Suprapubic skin (tissue), 4 donors: Measurements from ENCODE around the gene ITFG2. TPM values are rescaled to one million over a fixed set of nuclear protein-coding genes. Genes with fewer than 3 reads are reported as not detected.

ENCODE experiments used
- DNase-seq, 2 donors: peaks; one replicate each; pipeline ENCODE4 v3.0.0-alpha.2; 2019; ENCODE audit warnings: low spot score in 2 of 2
- H3K27ac ChIP-seq: fragments of 200-600 bp; sonication (generic); one replicate; pipeline ENCODE4 v1.5.1; 2019
- H3K27me3 ChIP-seq: fragments of 200-600 bp; sonication (generic); one replicate; pipeline ENCODE4 v1.5.1; 2019
- H3K36me3 ChIP-seq: fragments of 200-600 bp; sonication (generic); one replicate; pipeline ENCODE4 v1.5.1; 2019
- H3K4me1 ChIP-seq: fragments of 200-600 bp; sonication (generic); one replicate; pipeline ENCODE4 v1.5.1; 2019
- H3K4me3 ChIP-seq: fragments of 200-600 bp; sonication (generic); one replicate; pipeline ENCODE4 v1.5.1; 2019; ENCODE audit warnings: mild to moderate bottlenecking
- H3K9me3 ChIP-seq: fragments of 200-600 bp; sonication (generic); one replicate; pipeline ENCODE4 v1.5.1; 2019
- EP300 ChIP-seq: sonication (generic); formaldehyde crosslinking; IDR thresholded peaks from one replicate; pipeline ENCODE4 v1.6.1; 2017; ENCODE audit warnings: antibody characterized with exemption
- POLR2A ChIP-seq, 2 donors: fragments of 450-650 bp; IDR thresholded peaks; one replicate each; pipeline ENCODE4 v1.6.1; 2017; ENCODE audit warnings: antibody characterized with exemption in 2 of 2, mild to moderate bottlenecking in 2 of 2, moderate library complexity in 2 of 2
- POLR2AphosphoS5 ChIP-seq, 3 donors: sonication (generic); formaldehyde crosslinking; IDR thresholded peaks; one replicate each; pipeline ENCODE4 v1.6.1; 2017; ENCODE audit warnings: antibody characterized with exemption in 3 of 3
- whole genome bisulfite sequencing: methylation state at CpG from one replicate; pipeline ENCODE4 v1.1.5; 2018; 5-methylcytosine and 5-hydroxymethylcytosine counted together
- total RNA-seq, 4 donors: library from RNA; depleted of rRNA; stranded (reverse); fragments of >200 nt; gene quantifications; one replicate each; pipeline ENCODE4 v1.1.0, GENCODE V29; 2016
- TF ChIP-seq, protein P1 (sequence below), 2 donors: fragments of 200-600 bp in 1 of 2; fragments of 450-650 bp in 1 of 2; sonication (generic) in 1 of 2; IDR thresholded peaks; one replicate each; pipeline ENCODE4 v1.5.1; 2016 to 2019; ENCODE audit warnings: antibody characterized with exemption in 2 of 2, mild to moderate bottlenecking in 1 of 2, moderate library complexity in 1 of 2

Gene ITFG2
- total RNA-seq, 4 donors from 2014 or later: 22.4 to 93.3 (median 35.8) TPM

DNA sequence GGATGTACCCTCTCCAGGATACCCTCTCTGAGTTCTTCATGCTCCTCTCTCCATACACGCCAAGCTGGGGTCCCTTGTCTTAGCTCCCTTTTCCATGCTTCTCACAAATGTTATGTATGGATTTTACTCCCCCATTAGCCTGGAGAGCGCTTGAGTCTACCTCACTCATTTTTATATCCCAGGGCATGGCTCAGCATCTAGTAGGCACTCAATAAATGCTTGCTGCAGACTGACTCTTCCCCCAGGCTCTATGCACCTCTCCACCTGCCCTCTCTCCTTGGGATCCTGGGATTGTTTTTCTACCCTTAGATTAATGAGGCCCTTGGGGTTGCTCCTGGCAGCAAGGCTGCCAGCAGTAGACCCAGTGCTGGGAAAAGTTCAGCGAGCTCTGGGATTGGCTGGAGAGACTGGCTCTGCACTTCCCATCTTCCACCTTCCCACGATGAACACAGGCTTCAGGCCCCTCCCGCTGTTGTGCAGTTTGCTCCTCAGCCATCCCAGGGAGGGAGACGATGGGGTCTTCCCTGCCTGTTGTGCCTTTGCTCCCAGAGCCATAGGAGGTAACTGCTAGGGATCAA, 20.2 kb downstream of the ITFG2 start:
- H3K4me3 ChIP-seq: no peak overlapping the region
- H3K36me3 ChIP-seq: peaks cover 45% of the 10 kb centered on the region
- H3K27me3 ChIP-seq: no peaks in the 10 kb centered on the region
- DNase-seq: no peak
- no peak overlapping the region for H3K27ac ChIP-seq
- 70% methylated on average over 6 of the region's 6 CpGs for WGBS
- no peaks in the 10 kb centered on the region for H3K9me3 ChIP-seq
- peaks cover 27% of the 10 kb centered on the region for H3K4me1 ChIP-seq
- TF ChIP-seq, protein P1, sequence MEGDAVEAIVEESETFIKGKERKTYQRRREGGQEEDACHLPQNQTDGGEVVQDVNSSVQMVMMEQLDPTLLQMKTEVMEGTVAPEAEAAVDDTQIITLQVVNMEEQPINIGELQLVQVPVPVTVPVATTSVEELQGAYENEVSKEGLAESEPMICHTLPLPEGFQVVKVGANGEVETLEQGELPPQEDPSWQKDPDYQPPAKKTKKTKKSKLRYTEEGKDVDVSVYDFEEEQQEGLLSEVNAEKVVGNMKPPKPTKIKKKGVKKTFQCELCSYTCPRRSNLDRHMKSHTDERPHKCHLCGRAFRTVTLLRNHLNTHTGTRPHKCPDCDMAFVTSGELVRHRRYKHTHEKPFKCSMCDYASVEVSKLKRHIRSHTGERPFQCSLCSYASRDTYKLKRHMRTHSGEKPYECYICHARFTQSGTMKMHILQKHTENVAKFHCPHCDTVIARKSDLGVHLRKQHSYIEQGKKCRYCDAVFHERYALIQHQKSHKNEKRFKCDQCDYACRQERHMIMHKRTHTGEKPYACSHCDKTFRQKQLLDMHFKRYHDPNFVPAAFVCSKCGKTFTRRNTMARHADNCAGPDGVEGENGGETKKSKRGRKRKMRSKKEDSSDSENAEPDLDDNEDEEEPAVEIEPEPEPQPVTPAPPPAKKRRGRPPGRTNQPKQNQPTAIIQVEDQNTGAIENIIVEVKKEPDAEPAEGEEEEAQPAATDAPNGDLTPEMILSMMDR (IDR thresholded peaks at IDR 0.05): no peak
- TF ChIP-seq POLR2AphosphoS5 (IDR thresholded peaks at IDR 0.05) (no peak), EP300 (no peak), POLR2A (IDR thresholded peaks at IDR 0.05) (no peak)

DNA sequence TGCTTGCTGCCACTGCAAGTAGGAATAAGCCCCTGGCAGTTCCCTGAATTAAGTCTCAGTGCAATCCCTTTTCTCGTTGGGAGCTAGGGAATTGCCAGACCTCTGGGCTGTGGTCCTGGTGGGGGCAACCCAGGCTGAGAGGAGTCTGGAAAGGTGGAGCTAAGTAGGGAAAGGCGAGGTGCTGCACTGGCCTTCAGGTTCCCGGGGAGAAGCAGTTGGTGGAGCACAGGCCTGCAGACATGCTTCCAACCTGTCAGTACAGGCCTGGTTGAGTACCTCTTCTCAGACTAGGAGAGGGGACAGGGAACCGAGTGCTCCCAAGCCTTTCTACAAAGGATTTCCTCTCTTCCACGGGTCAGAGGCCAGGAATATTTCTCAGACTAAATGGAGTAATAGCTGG, 20.9 kb downstream of the ITFG2 start:
- Histone ChIP-seq H3K9me3 (no peaks in the 10 kb centered on the region), H3K4me1 (peaks cover 27% of the 10 kb centered on the region), H3K4me3 (no peak overlapping the region), H3K27me3 (no peaks in the 10 kb centered on the region), H3K27ac (no peak overlapping the region), H3K36me3 (peaks cover 42% of the 10 kb centered on the region)
- WGBS: 32% methylated on average over 5 of the region's 5 CpGs
- TF ChIP-seq EP300 (no peak), POLR2A (IDR thresholded peaks at IDR 0.05) (no peak)
- TF ChIP-seq, protein P1 (IDR thresholded peaks at IDR 0.05): no peak
- DNase-seq: no peak

DNA sequence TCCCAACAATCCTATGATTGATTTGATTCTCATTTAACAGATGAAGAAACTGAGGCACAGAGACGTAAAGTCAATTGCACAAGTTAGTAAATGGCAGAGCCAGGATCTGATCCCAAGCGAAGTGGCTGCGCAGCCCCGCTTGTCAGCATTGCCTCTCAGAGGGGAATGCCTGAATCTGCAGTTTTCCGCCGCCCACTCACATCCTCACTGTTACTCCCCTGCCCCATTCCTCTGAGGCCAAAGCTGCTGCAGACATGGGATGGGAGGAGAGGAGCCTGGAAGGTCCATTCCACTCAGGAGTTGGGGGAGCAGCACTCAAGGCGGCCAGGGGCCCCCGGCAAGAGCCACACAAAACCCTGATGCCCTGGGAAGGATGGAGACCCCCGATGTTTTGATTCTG, 21.3 kb downstream of the ITFG2 start:
- Histone ChIP-seq H3K4me1 (peaks cover 27% of the 10 kb centered on the region), H3K9me3 (no peaks in the 10 kb centered on the region), H3K36me3 (peaks cover 37% of the 10 kb centered on the region), H3K27me3 (no peaks in the 10 kb centered on the region), H3K4me3 (no peak overlapping the region), H3K27ac (no peak overlapping the region)
- no peak for DNase-seq
- TF ChIP-seq, protein P1 (IDR thresholded peaks at IDR 0.05): no peak
- TF ChIP-seq POLR2AphosphoS5 (IDR thresholded peaks at IDR 0.05) (no peak), EP300 (no peak), POLR2A (IDR thresholded peaks at IDR 0.05) (no peak)
- 78% methylated on average over 9 of the region's 9 CpGs for WGBS

DNA sequence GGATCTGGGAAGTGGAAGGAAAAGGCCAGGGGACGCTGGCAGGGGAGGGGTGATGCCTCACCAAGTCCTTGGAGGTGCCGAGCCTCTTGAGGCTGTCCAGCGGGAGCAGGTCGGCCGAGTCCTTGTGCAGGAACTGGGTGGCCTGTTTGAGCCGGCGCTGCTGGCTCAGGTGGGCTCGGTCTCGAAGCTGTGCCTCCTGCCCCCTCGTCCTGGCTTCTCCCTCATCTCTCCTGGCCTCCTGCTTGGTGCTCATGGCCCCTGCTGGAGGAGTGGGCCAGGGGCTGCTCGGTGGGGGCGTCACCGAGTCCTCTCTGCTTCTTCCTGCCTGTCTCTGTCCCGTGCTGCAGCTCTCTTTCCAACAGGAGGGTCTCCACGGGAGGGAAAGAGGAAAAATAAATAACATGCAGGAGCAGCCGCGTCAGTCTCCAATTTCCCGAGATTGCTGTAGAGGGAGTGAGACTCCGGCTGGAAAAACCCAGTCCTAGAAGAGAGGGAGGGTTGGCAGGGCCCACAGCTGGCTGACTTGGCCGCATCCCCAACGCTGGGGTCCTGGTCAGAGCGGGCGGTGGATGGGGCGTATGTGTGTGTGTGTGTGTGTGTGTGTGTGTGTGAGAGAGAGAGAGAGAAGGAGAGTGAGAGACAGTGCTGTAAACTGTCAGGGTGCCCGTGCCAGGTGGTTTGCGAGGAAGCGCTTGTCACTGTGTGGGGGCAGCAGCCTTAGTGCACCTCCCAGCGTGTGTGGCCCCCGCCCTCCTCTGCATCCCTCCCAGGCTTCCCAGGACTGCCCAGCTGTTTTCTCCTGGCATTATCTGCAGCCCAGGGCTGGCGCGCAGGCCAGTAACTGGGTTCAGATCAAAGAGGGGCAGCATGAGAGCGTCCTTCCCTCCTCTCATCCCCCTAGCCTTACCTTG, 22.4 kb downstream of the ITFG2 start, which contains the start of gene NRIP2:
NRIP2 (minus strand) TSS at position 455 of the 911 bp plus-strand sequence; CDS start at position 403, 52 bp downstream.
- no peak for DNase-seq
- peaks cover 30% of the 10 kb centered on the region for H3K36me3 ChIP-seq
- H3K27me3 ChIP-seq: no peaks in the 10 kb centered on the region
- peak within 1 kb of the TSS; percentile 5 for H3K4me3 ChIP-seq
- TF ChIP-seq, protein P1 (IDR thresholded peaks at IDR 0.05): no peak
- no peak for TF ChIP-seq EP300
- no peak for TF ChIP-seq POLR2AphosphoS5 (IDR thresholded peaks at IDR 0.05)
- TF ChIP-seq POLR2A (IDR thresholded peaks at IDR 0.05): no peak
- H3K9me3 ChIP-seq: no peaks in the 10 kb centered on the region
- H3K27ac ChIP-seq: no peak within 1 kb of the TSS
- 29% methylated on average over 32 of the region's 32 CpGs for WGBS
- H3K4me1 ChIP-seq: peaks cover 27% of the 10 kb centered on the region
